OCI-LY7 (cell line): ENCODE data around the gene CLMN.

ENCODE experiments used
- CTCF ChIP-seq: fragments of 200-600 bp; sonication (generic); conservative IDR thresholded peaks from 2 replicates; pipeline ENCODE4 v1.5.1; 2014; ENCODE audit warnings: mild to moderate bottlenecking, antibody characterized with exemption, low read length, moderate library complexity, mixed read lengths
- EZH2phosphoT487 ChIP-seq: fragments of 200-600 bp; sonication (generic); IDR thresholded peaks from 2 replicates; pipeline ENCODE4 v1.6.1; 2018; ENCODE audit warnings: low read depth, borderline replicate concordance, mild to moderate bottlenecking, mixed run types, antibody characterized with exemption, low read length, moderate library complexity, mixed read lengths

- TF ChIP-seq CTCF (no peak), EZH2phosphoT487 (no peak)
Measured at GRCh38 chr14:95274279-95274678, 45.4 kb downstream of the CLMN start.
